ENCODE results near the gene CD99. TPM values are rescaled to one million over a fixed set of nuclear protein-coding genes. Genes with fewer than 3 reads are reported as not detected.
"Not testable (repeated sequence)": the region's sequence is repeated elsewhere in the genome, so short reads cannot be mapped to it uniquely, and the experiment has no call there.

Gene CD99
- total and polyA plus RNA-seq, 4 donors, result 292 to 416 (median 407) TPM

GRCh38 chrX:2746250-2746649, 55.2 kb downstream of the CD99 start:
- H3K27ac ChIP-seq (ENCODE audit: low read depth in 1 of 2, low read length in 2 of 2); H3K4me1 ChIP-seq (ENCODE audit: control insufficient read depth in 1 of 2, insufficient read depth in 2 of 2, low read length in 2 of 2); H3K27me3 ChIP-seq (ENCODE audit: control insufficient read depth in 1 of 2, insufficient read depth in 2 of 2, low read length in 1 of 2); DNase-seq; H3K4me3 ChIP-seq (ENCODE audit: low read length in 2 of 2); intact Hi-C loops (cut with DNase I); ATAC-seq (ENCODE audit: low FRiP score); H3K36me3 ChIP-seq (ENCODE audit: control insufficient read depth in 1 of 2, insufficient read depth in 2 of 2, low read length in 1 of 2); H3K9me3 ChIP-seq (ENCODE audit: control insufficient read depth, low read length): not testable (repeated sequence)
- 37 to 40% methylated on average over 6 of the region's 6 CpGs for WGBS, 2 donors

DNA sequence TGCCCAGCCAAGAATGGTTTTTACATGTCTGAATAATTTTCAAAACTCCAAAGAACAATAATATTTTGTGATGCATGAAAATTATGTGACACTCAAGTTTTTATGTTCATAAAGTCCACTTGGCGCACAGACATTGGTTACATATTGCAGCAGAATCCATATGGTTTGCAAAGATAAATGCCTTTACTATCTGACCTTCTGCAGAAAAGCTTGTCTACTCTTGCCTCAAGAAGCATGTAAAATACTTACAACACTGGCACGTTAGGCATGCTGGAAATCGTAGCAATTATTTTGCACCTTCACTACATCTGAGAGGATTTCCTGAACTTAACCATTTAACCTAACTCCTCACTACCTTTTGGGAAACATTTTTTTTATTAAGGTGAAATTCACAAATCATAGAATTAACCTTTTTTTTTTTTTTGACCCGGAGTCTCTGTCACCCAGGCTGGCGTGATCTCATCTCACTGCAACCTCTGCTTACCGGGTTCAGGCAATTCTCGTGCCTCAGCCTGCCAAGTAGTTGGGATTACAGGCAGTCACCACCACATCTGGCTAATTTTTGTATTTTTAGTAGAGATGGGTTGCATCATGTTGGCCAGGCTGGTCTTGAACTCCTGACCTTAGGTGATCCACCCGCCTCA, 57.2 kb downstream of the CD99 start:
- no peaks in the 10 kb centered on the region for H3K27me3 ChIP-seq (ENCODE audit: control insufficient read depth in 1 of 2, insufficient read depth in 2 of 2, low read length in 1 of 2)
- H3K9me3 ChIP-seq (ENCODE audit: control insufficient read depth, low read length), result no peaks in the 10 kb centered on the region
- H3K4me3 ChIP-seq (ENCODE audit: low read length in 2 of 2), result no peak overlapping the region
- H3K27ac ChIP-seq (ENCODE audit: low read depth in 1 of 2, low read length in 2 of 2), result no peak overlapping the region
- no peaks in the 10 kb centered on the region for H3K36me3 ChIP-seq (ENCODE audit: control insufficient read depth in 1 of 2, insufficient read depth in 2 of 2, low read length in 1 of 2)
- 65 to 67% methylated on average over 8 of the region's 8 CpGs for WGBS, 2 donors
- no peaks in the 10 kb centered on the region for H3K4me1 ChIP-seq (ENCODE audit: control insufficient read depth in 1 of 2, insufficient read depth in 2 of 2, low read length in 2 of 2)
- ATAC-seq (ENCODE audit: low FRiP score) (no peak), DNase-seq (no peak)
- intact Hi-C loops (cut with DNase I), result no loop called here

GRCh38 chrX:2748815-2749188, 57.7 kb downstream of the CD99 start:
- Histone ChIP-seq H3K4me1 (ENCODE audit: control insufficient read depth in 1 of 2, insufficient read depth in 2 of 2, low read length in 2 of 2) (no peaks in the 10 kb centered on the region), H3K27me3 (ENCODE audit: control insufficient read depth in 1 of 2, insufficient read depth in 2 of 2, low read length in 1 of 2) (no peaks in the 10 kb centered on the region), H3K4me3 (ENCODE audit: low read length in 2 of 2) (no peak overlapping the region), H3K27ac (ENCODE audit: low read depth in 1 of 2, low read length in 2 of 2) (no peak overlapping the region), H3K36me3 (ENCODE audit: control insufficient read depth in 1 of 2, insufficient read depth in 2 of 2, low read length in 1 of 2) (no peaks in the 10 kb centered on the region), H3K9me3 (ENCODE audit: control insufficient read depth, low read length) (no peaks in the 10 kb centered on the region)
- no peak for DNase-seq
- ATAC-seq (ENCODE audit: low FRiP score), result no peak
- intact Hi-C loops (cut with DNase I), result no loop called here
- WGBS, 2 donors, result 10 to 15% methylated on average over 1 of the region's 1 CpG

DNA sequence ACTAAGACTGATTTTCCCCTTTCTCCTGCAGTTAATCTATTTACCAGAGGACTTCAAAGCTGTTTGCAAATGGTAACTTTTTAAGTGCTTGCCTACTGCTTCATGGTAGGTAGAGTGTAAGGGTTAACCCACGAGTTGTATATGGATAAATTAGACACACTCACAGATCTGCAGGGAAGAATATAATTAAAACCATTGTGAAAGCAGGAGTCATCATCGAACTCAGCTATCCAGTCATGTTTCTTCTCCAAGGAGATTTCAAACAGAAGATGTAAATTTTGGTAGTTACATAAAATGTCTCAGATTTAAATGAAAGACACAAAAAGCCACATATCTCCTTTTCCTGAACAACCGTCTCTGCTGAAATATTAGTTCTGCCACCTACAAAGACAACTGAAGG, 60.2 kb downstream of the CD99 start:
- WGBS, 2 donors, result 41 to 46% methylated on average over 3 of the region's 3 CpGs
- Histone ChIP-seq H3K27me3 (ENCODE audit: control insufficient read depth in 1 of 2, insufficient read depth in 2 of 2, low read length in 1 of 2) (no peaks in the 10 kb centered on the region), H3K4me3 (ENCODE audit: low read length in 2 of 2) (no peak overlapping the region), H3K4me1 (ENCODE audit: control insufficient read depth in 1 of 2, insufficient read depth in 2 of 2, low read length in 2 of 2) (no peaks in the 10 kb centered on the region), H3K36me3 (ENCODE audit: control insufficient read depth in 1 of 2, insufficient read depth in 2 of 2, low read length in 1 of 2) (no peaks in the 10 kb centered on the region), H3K9me3 (ENCODE audit: control insufficient read depth, low read length) (no peaks in the 10 kb centered on the region), H3K27ac (ENCODE audit: low read depth in 1 of 2, low read length in 2 of 2) (no peak overlapping the region)
- intact Hi-C loops (cut with DNase I), result no loop called here
- ATAC-seq (ENCODE audit: low FRiP score) (no peak), DNase-seq (no peak)

DNA sequence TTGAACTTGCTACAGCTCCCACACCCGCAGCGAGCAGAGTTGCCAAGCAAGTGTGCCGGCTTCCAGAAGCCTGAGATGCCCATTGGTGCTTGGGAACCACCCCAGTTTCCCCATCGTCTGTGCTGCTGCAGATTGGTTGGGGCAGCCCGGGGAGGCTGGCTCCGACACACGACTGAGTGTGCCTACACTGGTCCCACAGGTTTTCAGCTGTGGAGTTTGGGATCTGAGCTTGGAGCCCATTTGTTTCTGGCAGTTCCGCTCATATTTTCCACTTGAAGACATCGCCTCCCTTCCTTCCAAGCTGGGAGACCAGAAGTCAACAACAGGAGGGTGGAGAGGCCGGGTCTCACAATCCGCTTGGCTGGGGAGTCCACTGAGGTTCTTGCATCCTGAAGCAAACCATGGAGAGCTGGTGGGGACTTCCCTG, 60.8 kb downstream of the CD99 start, which contains the start of gene XG:
XG (plus strand) TSS at position 167 of the 427 bp plus-strand sequence; CDS start at position 402, 235 bp downstream.
- DNase-seq, result peak; percentile 65 to 77
- peak; percentile 79 for ATAC-seq (ENCODE audit: low FRiP score)
- H3K4me1 ChIP-seq (ENCODE audit: control insufficient read depth in 1 of 2, insufficient read depth in 2 of 2, low read length in 2 of 2); H3K36me3 ChIP-seq (ENCODE audit: control insufficient read depth in 1 of 2, insufficient read depth in 2 of 2, low read length in 1 of 2); H3K27me3 ChIP-seq (ENCODE audit: control insufficient read depth in 1 of 2, insufficient read depth in 2 of 2, low read length in 1 of 2); intact Hi-C loops (cut with DNase I); H3K4me3 ChIP-seq (ENCODE audit: low read length in 2 of 2); H3K9me3 ChIP-seq (ENCODE audit: control insufficient read depth, low read length); H3K27ac ChIP-seq (ENCODE audit: low read depth in 1 of 2, low read length in 2 of 2): not testable (repeated sequence)
- 55 to 63% methylated on average over 11 of the region's 11 CpGs for WGBS, 2 donors

DNA sequence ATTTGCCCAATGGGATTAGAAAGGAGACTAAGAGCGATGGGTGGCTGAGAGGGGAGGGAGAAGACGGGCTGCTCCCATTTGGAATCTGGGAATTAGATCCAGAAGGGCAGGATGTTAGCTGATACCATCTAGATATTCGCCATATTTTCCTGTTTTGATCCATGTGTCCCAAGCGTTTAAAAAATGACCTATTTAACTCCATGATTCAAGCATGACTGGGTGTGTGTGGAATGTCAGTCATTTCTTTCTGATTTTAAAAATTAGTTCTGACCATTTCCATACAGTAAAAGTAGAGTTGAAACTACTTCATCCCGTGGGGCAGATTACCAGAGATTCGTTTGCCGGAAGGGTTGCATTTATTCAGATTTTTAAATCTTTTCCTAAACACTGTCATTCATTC, 61.3 kb downstream of the CD99 start:
- H3K9me3 ChIP-seq (ENCODE audit: control insufficient read depth, low read length); H3K4me1 ChIP-seq (ENCODE audit: control insufficient read depth in 1 of 2, insufficient read depth in 2 of 2, low read length in 2 of 2); ATAC-seq (ENCODE audit: low FRiP score); H3K27me3 ChIP-seq (ENCODE audit: control insufficient read depth in 1 of 2, insufficient read depth in 2 of 2, low read length in 1 of 2); DNase-seq; H3K4me3 ChIP-seq (ENCODE audit: low read length in 2 of 2); H3K27ac ChIP-seq (ENCODE audit: low read depth in 1 of 2, low read length in 2 of 2); intact Hi-C loops (cut with DNase I); H3K36me3 ChIP-seq (ENCODE audit: control insufficient read depth in 1 of 2, insufficient read depth in 2 of 2, low read length in 1 of 2): not testable (repeated sequence)
- WGBS, 2 donors, result 41 to 44% methylated on average over 5 to 6 of the region's 7 CpGs

- ATAC-seq (ENCODE audit: low FRiP score), result not testable (repeated sequence)
Observed at GRCh38 chrX:2755163-2755715, 64.1 kb downstream of the CD99 start.

GRCh38 chrX:2756548-2756947, 65.5 kb downstream of the CD99 start:
- intact Hi-C loops (cut with DNase I), result no loop called here
- WGBS, 2 donors, result 82 to 88% methylated on average over 10 of the region's 10 CpGs
- no peak for DNase-seq
- ATAC-seq (ENCODE audit: low FRiP score), result no peak
- no peaks in the 10 kb centered on the region for H3K27me3 ChIP-seq (ENCODE audit: control insufficient read depth in 1 of 2, insufficient read depth in 2 of 2, low read length in 1 of 2)
- no peaks in the 10 kb centered on the region for H3K36me3 ChIP-seq (ENCODE audit: control insufficient read depth in 1 of 2, insufficient read depth in 2 of 2, low read length in 1 of 2)
- H3K27ac ChIP-seq (ENCODE audit: low read depth in 1 of 2, low read length in 2 of 2), result no peak overlapping the region
- H3K9me3 ChIP-seq (ENCODE audit: control insufficient read depth, low read length), result no peaks in the 10 kb centered on the region
- no peak overlapping the region for H3K4me3 ChIP-seq (ENCODE audit: low read length in 2 of 2)
- no peaks in the 10 kb centered on the region for H3K4me1 ChIP-seq (ENCODE audit: control insufficient read depth in 1 of 2, insufficient read depth in 2 of 2, low read length in 2 of 2)

More at GRCh38 chrX:2755163-2755715, 64.1 kb downstream of the CD99 start:
- intact Hi-C loops (cut with DNase I); DNase-seq; H3K4me1 ChIP-seq (ENCODE audit: control insufficient read depth in 1 of 2, insufficient read depth in 2 of 2, low read length in 2 of 2); H3K9me3 ChIP-seq (ENCODE audit: control insufficient read depth, low read length); H3K36me3 ChIP-seq (ENCODE audit: control insufficient read depth in 1 of 2, insufficient read depth in 2 of 2, low read length in 1 of 2); H3K27ac ChIP-seq (ENCODE audit: low read depth in 1 of 2, low read length in 2 of 2); H3K4me3 ChIP-seq (ENCODE audit: low read length in 2 of 2); H3K27me3 ChIP-seq (ENCODE audit: control insufficient read depth in 1 of 2, insufficient read depth in 2 of 2, low read length in 1 of 2): not testable (repeated sequence)
- 69 to 79% methylated on average over 5 of the region's 5 CpGs for WGBS, 2 donors

- intact Hi-C loops (cut with DNase I), result no loop called here
- 74 to 78% methylated on average over 2 of the region's 2 CpGs for WGBS, 2 donors
- no peaks in the 10 kb centered on the region for H3K27me3 ChIP-seq (ENCODE audit: control insufficient read depth in 1 of 2, insufficient read depth in 2 of 2, low read length in 1 of 2)
Observed at GRCh38 chrX:2761246-2761645, 70.2 kb downstream of the CD99 start.

More at GRCh38 chrX:2761246-2761645, 70.2 kb downstream of the CD99 start:
- peaks cover 1% of the 10 kb centered on the region for H3K9me3 ChIP-seq (ENCODE audit: control insufficient read depth, low read length)
- DNase-seq (no peak), ATAC-seq (ENCODE audit: low FRiP score) (no peak)
- H3K4me3 ChIP-seq (ENCODE audit: low read length in 2 of 2), result no peak overlapping the region
- H3K36me3 ChIP-seq (ENCODE audit: control insufficient read depth in 1 of 2, insufficient read depth in 2 of 2, low read length in 1 of 2), result no peaks in the 10 kb centered on the region
- H3K4me1 ChIP-seq (ENCODE audit: control insufficient read depth in 1 of 2, insufficient read depth in 2 of 2, low read length in 2 of 2), result no peaks in the 10 kb centered on the region
- no peak overlapping the region for H3K27ac ChIP-seq (ENCODE audit: low read depth in 1 of 2, low read length in 2 of 2)
